Measurements from ENCODE around the gene KLHDC7A.

Gene KLHDC7A

GRCh38 chr1:18463063-18463462 is 17.7 kb upstream of the KLHDC7A start:
- Mint-ChIP-seq H3K4me3 (no peak overlapping the region), H3K27me3 (peaks cover 18% of the 10 kb centered on the region), H3K27ac (no peak overlapping the region), H3K9me3 (peaks cover 2% of the 10 kb centered on the region), H3K36me3 (no peaks in the 10 kb centered on the region), H3K4me1 (no peaks in the 10 kb centered on the region)
- DNase-seq (ENCODE audit: low spot score in 2 of 2) (no peak), ATAC-seq (ENCODE audit: low read depth) (no peak)

GRCh38 chr1:18463984-18464664 is 16.6 kb upstream of the KLHDC7A start:
- ATAC-seq (ENCODE audit: low read depth) = no peak

GRCh38 chr1:18464665-18465050 is 16.1 kb upstream of the KLHDC7A start:
- Mint-ChIP-seq H3K27ac (no peak overlapping the region), H3K27me3 (peaks cover 11% of the 10 kb centered on the region), H3K9me3 (peaks cover 2% of the 10 kb centered on the region), H3K36me3 (no peaks in the 10 kb centered on the region), H3K4me3 (no peak overlapping the region), H3K4me1 (no peaks in the 10 kb centered on the region)
- no peak for ATAC-seq (ENCODE audit: low read depth)
- no peak for DNase-seq (ENCODE audit: low spot score in 2 of 2)

More at GRCh38 chr1:18463984-18464664, 16.6 kb upstream of the KLHDC7A start:
- Mint-ChIP-seq H3K36me3 (no peaks in the 10 kb centered on the region), H3K4me3 (no peak overlapping the region), H3K27ac (no peak overlapping the region), H3K27me3 (peaks cover 16% of the 10 kb centered on the region), H3K4me1 (no peaks in the 10 kb centered on the region), H3K9me3 (peaks cover 2% of the 10 kb centered on the region)
- no peak for DNase-seq (ENCODE audit: low spot score in 2 of 2)

GRCh38 chr1:18466676-18467075 is 14.1 kb upstream of the KLHDC7A start:
- Mint-ChIP-seq H3K36me3 (no peaks in the 10 kb centered on the region), H3K27ac (no peak overlapping the region)

GRCh38 chr1:18468570-18468969 is 12.2 kb upstream of the KLHDC7A start:
- H3K27ac Mint-ChIP-seq = no peak overlapping the region
- no peak for DNase-seq (ENCODE audit: low spot score in 2 of 2)
- peaks cover 12% of the 10 kb centered on the region for H3K27me3 Mint-ChIP-seq
- H3K36me3 Mint-ChIP-seq = no peaks in the 10 kb centered on the region
- ATAC-seq (ENCODE audit: low read depth) = no peak
- no peak overlapping the region for H3K4me3 Mint-ChIP-seq
- H3K9me3 Mint-ChIP-seq = no peaks in the 10 kb centered on the region
- H3K4me1 Mint-ChIP-seq = no peaks in the 10 kb centered on the region

More at GRCh38 chr1:18466676-18467075, 14.1 kb upstream of the KLHDC7A start:
- no peak for DNase-seq (ENCODE audit: low spot score in 2 of 2)
- Mint-ChIP-seq H3K27me3 (peaks cover 12% of the 10 kb centered on the region), H3K9me3 (peaks cover 2% of the 10 kb centered on the region), H3K4me1 (no peaks in the 10 kb centered on the region), H3K4me3 (no peak overlapping the region)
- ATAC-seq (ENCODE audit: low read depth) = no peak

- ATAC-seq (ENCODE audit: low read depth) = no peak
- Mint-ChIP-seq H3K4me1 (no peaks in the 10 kb centered on the region), H3K36me3 (no peaks in the 10 kb centered on the region), H3K27me3 (peaks cover 14% of the 10 kb centered on the region), H3K27ac (no peak overlapping the region), H3K4me3 (no peak overlapping the region), H3K9me3 (no peaks in the 10 kb centered on the region)
- no peak for DNase-seq (ENCODE audit: low spot score in 2 of 2)
Observed at GRCh38 chr1:18469514-18469913, 11.2 kb upstream of the KLHDC7A start.

GRCh38 chr1:18470671-18471355 is 9.9 kb upstream of the KLHDC7A start:
- H3K4me3 Mint-ChIP-seq = no peak overlapping the region
- H3K36me3 Mint-ChIP-seq = no peaks in the 10 kb centered on the region
- peaks cover 1% of the 10 kb centered on the region for H3K4me1 Mint-ChIP-seq
- no peak overlapping the region for H3K27ac Mint-ChIP-seq
- no peak for ATAC-seq (ENCODE audit: low read depth)
- DNase-seq (ENCODE audit: low spot score in 2 of 2) = no peak
- no peaks in the 10 kb centered on the region for H3K9me3 Mint-ChIP-seq
- peaks cover 15% of the 10 kb centered on the region for H3K27me3 Mint-ChIP-seq

GRCh38 chr1:18473195-18473815 is 7.4 kb upstream of the KLHDC7A start:
- DNase-seq (ENCODE audit: low spot score in 2 of 2) (no peak), ATAC-seq (ENCODE audit: low read depth) (no peak)
- Mint-ChIP-seq H3K27me3 (peaks cover 17% of the 10 kb centered on the region), H3K27ac (no peak overlapping the region), H3K9me3 (peaks cover 1% of the 10 kb centered on the region), H3K4me3 (no peak overlapping the region), H3K4me1 (peaks cover 4% of the 10 kb centered on the region), H3K36me3 (no peaks in the 10 kb centered on the region)

- H3K27me3 Mint-ChIP-seq = peaks cover 21% of the 10 kb centered on the region
- H3K4me1 Mint-ChIP-seq = peaks cover 12% of the 10 kb centered on the region
- no peak overlapping the region for H3K27ac Mint-ChIP-seq
- H3K9me3 Mint-ChIP-seq = peaks cover 2% of the 10 kb centered on the region
- H3K4me3 Mint-ChIP-seq = no peak overlapping the region
- DNase-seq (ENCODE audit: low spot score in 2 of 2) (no peak), ATAC-seq (ENCODE audit: low read depth) (no peak)
- H3K36me3 Mint-ChIP-seq = no peaks in the 10 kb centered on the region
Observed at GRCh38 chr1:18474559-18475175, 6.1 kb upstream of the KLHDC7A start.

- peaks cover 2% of the 10 kb centered on the region for H3K9me3 Mint-ChIP-seq
- peaks cover 21% of the 10 kb centered on the region for H3K27me3 Mint-ChIP-seq
- H3K4me3 Mint-ChIP-seq = no peak overlapping the region
- ATAC-seq (ENCODE audit: low read depth) (no peak), DNase-seq (ENCODE audit: low spot score in 2 of 2) (no peak)
- no peak overlapping the region for H3K27ac Mint-ChIP-seq
- peaks cover 13% of the 10 kb centered on the region for H3K4me1 Mint-ChIP-seq
- no peaks in the 10 kb centered on the region for H3K36me3 Mint-ChIP-seq
Observed at GRCh38 chr1:18475234-18475905, 5.4 kb upstream of the KLHDC7A start.

GRCh38 chr1:18479454-18479853 is 1.3 kb upstream of the KLHDC7A start:
- DNase-seq (ENCODE audit: low spot score in 2 of 2) = no peak
- Mint-ChIP-seq H3K36me3 (no peaks in the 10 kb centered on the region), H3K4me1 (peaks cover 13% of the 10 kb centered on the region), H3K4me3 (no peak overlapping the region), H3K9me3 (peaks cover 2% of the 10 kb centered on the region), H3K27me3 (peaks cover 13% of the 10 kb centered on the region), H3K27ac (no peak overlapping the region)
- ATAC-seq (ENCODE audit: low read depth) = no peak

- H3K36me3 Mint-ChIP-seq = no peaks in the 10 kb centered on the region
Observed at GRCh38 chr1:18481190-18481920, 625 bp downstream of the KLHDC7A start.

GRCh38 chr1:18481921-18482701 is 1.4 kb downstream of the KLHDC7A start:
- DNase-seq (ENCODE audit: low spot score in 2 of 2) = no peak
- ATAC-seq (ENCODE audit: low read depth) = no peak
- H3K27ac Mint-ChIP-seq = no peak overlapping the region
- H3K36me3 Mint-ChIP-seq = no peaks in the 10 kb centered on the region
- peaks cover 10% of the 10 kb centered on the region for H3K4me1 Mint-ChIP-seq
- H3K9me3 Mint-ChIP-seq = peaks cover 2% of the 10 kb centered on the region
- H3K4me3 Mint-ChIP-seq = no peak overlapping the region
- peaks cover 8% of the 10 kb centered on the region for H3K27me3 Mint-ChIP-seq

More at GRCh38 chr1:18481190-18481920, 625 bp downstream of the KLHDC7A start:
- Mint-ChIP-seq H3K4me1 (peaks cover 10% of the 10 kb centered on the region), H3K4me3 (no peak overlapping the region), H3K27ac (no peak overlapping the region), H3K9me3 (peaks cover 2% of the 10 kb centered on the region), H3K27me3 (peaks cover 11% of the 10 kb centered on the region)
- DNase-seq (ENCODE audit: low spot score in 2 of 2) (no peak), ATAC-seq (ENCODE audit: low read depth) (no peak)
